ENCODE data around the gene IGFBP7.
"Not testable (repeated sequence)": the region's sequence is repeated elsewhere in the genome, so short reads cannot be mapped to it uniquely, and the experiment has no call there.

IGFBP7 gene

DNA sequence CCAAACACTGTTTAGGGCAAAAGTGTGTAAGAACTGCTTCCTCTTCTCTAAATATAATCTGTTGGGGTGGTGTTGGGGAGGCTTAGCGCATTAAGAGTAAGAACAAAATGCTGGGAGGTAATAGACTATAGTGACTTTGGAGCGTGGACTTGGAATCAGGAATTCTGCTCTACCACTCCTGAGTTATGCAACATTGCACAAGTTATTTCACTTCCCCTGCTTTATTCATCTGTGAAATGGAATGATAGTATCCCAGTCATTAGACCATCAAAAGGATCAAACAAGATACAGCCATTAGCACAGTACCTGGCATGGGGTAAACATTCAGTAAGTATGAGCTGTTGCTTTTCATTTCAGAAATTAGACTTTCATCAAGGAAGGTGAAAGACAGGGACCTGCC, 58.7 kb downstream of the IGFBP7 start:
- no peaks in the 10 kb centered on the region for H3K36me3 ChIP-seq (ENCODE audit: control insufficient read depth, insufficient read depth, low read length)
- H3K27ac ChIP-seq (ENCODE audit: low read depth, low read length), result no peak overlapping the region
- H3K27me3 ChIP-seq (ENCODE audit: control insufficient read depth, insufficient read depth, low read length), result no peaks in the 10 kb centered on the region
- H3K9me3 ChIP-seq (ENCODE audit: control insufficient read depth, insufficient read depth, low read depth, low read length), result peaks cover 7% of the 10 kb centered on the region
- H3K9ac ChIP-seq (ENCODE audit: low read length), result no peak overlapping the region
- peaks cover 6% of the 10 kb centered on the region; the same call in 1 of the 2 replicates for H3K4me1 ChIP-seq (ENCODE audit: control insufficient read depth, insufficient read depth, low read length)
- H3K4me3 ChIP-seq (ENCODE audit: low read depth, low read length), result no peak overlapping the region

DNA sequence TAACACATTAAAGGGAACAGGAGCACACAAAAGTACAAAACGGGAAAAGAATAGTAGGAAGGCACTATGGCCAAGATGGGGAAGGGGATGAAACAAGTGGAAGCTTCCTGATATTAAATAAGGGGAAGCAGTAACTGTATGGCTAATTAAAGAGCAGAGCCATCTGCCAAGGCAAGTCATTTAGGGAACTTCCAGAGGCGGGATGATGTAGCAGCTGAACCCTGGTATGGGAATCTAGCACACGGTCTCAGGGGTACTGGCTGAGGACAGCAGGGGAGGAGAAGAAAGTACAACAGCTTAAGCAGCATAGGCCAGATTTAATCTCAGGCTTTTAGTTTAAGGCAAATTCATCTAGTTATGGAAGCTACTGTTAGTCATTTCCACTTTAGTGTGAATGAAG, 59.1 kb downstream of the IGFBP7 start:
- no peak overlapping the region for H3K4me3 ChIP-seq (ENCODE audit: low read depth, low read length)
- no peak overlapping the region for H3K9ac ChIP-seq (ENCODE audit: low read length)
- H3K36me3 ChIP-seq (ENCODE audit: control insufficient read depth, insufficient read depth, low read length), result no peaks in the 10 kb centered on the region
- no peaks in the 10 kb centered on the region for H3K27me3 ChIP-seq (ENCODE audit: control insufficient read depth, insufficient read depth, low read length)
- H3K27ac ChIP-seq (ENCODE audit: low read depth, low read length), result no peak overlapping the region
- H3K9me3 ChIP-seq (ENCODE audit: control insufficient read depth, insufficient read depth, low read depth, low read length), result peaks cover 8% of the 10 kb centered on the region
- peaks cover 2% of the 10 kb centered on the region; the same call in 1 of the 2 replicates for H3K4me1 ChIP-seq (ENCODE audit: control insufficient read depth, insufficient read depth, low read length)

DNA sequence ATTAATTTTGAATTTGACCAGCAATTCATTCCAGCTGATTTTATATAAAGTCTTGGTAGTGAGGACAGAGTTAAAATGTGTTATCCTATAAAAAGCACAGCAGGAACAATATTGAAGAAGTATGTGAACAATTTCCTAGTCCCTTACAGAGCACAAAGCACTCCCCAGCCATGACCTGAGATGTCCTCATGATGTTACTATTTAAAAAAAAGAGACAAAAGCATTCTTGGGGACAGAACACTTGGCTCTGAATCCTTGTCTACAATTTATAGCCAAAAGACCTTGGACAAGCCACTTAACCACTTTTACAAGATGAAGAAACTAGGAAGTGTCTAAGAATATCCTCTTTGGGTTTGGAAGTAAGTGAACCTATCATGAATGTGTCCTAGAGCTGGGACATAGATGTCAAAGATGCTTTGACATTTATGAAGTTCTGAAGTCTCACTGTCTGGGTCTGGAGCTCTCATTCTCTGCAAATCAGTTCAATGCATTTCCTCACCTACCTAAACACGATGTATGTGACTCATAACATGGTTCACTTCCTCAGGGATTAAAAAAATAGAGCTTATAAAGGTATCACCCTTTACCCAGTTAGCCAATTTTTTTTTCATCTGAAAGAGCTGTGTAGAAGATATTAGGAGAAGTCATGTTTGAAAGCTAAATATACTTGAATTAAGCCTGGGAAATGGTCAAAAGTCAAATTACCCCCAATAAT, 61.4 kb downstream of the IGFBP7 start:
- Histone ChIP-seq H3K4me1 (ENCODE audit: control insufficient read depth, insufficient read depth, low read length) (no peaks in the 10 kb centered on the region), H3K27me3 (ENCODE audit: control insufficient read depth, insufficient read depth, low read length) (no peaks in the 10 kb centered on the region), H3K4me3 (ENCODE audit: low read depth, low read length) (no peak overlapping the region), H3K9ac (ENCODE audit: low read length) (no peak overlapping the region), H3K27ac (ENCODE audit: low read depth, low read length) (no peak overlapping the region), H3K36me3 (ENCODE audit: control insufficient read depth, insufficient read depth, low read length) (no peaks in the 10 kb centered on the region), H3K9me3 (ENCODE audit: control insufficient read depth, insufficient read depth, low read depth, low read length) (peaks cover 8% of the 10 kb centered on the region)

DNA sequence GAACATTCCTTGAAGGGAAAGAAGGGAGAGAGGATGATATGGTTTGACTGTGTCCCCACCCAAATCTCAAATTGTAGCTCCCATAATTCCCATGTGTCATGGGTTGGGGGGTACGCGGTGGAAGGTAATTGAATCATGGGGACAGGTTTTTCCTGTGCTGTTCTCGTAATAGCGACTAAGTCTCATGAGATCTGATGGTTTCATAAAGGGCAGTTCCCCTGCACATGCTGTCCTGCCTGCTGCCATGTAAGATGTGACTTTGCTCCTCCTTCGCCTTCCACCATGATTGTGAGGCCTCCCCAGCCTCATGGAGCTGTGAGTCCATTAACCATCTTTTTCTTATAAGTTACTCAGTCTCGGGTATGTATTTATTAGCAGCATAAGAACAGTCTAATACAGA, 63.1 kb downstream of the IGFBP7 start:
- H3K27ac ChIP-seq (ENCODE audit: low read depth, low read length); H3K4me1 ChIP-seq (ENCODE audit: control insufficient read depth, insufficient read depth, low read length); H3K27me3 ChIP-seq (ENCODE audit: control insufficient read depth, insufficient read depth, low read length); H3K9me3 ChIP-seq (ENCODE audit: control insufficient read depth, insufficient read depth, low read depth, low read length); H3K9ac ChIP-seq (ENCODE audit: low read length); H3K36me3 ChIP-seq (ENCODE audit: control insufficient read depth, insufficient read depth, low read length); H3K4me3 ChIP-seq (ENCODE audit: low read depth, low read length): not testable (repeated sequence)

DNA sequence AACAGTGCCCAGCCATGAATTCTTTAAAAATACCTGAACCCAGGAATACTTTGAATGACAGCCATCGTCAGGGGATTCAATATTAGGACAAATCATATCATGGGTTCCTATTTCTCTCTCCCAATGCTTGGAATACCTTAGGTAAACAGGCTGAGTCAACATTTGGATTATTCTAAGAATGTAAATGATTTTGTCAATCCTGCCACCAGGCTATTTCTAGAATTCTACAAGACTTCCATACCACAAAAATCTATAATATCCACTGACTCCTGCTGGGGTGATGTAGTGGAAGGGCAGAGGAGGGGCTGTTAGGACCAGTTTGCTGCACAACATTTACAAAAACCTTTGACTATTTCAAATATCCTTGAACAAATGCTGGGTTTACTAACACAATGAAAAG, 65.2 kb downstream of the IGFBP7 start:
- H3K9ac ChIP-seq (ENCODE audit: low read length), result no peak overlapping the region
- peaks cover 7% of the 10 kb centered on the region; the same call in 1 of the 2 replicates for H3K4me1 ChIP-seq (ENCODE audit: control insufficient read depth, insufficient read depth, low read length)
- peaks cover 8% of the 10 kb centered on the region for H3K9me3 ChIP-seq (ENCODE audit: control insufficient read depth, insufficient read depth, low read depth, low read length)
- H3K27ac ChIP-seq (ENCODE audit: low read depth, low read length), result no peak overlapping the region
- no peaks in the 10 kb centered on the region for H3K36me3 ChIP-seq (ENCODE audit: control insufficient read depth, insufficient read depth, low read length)
- no peak overlapping the region for H3K4me3 ChIP-seq (ENCODE audit: low read depth, low read length)
- no peaks in the 10 kb centered on the region for H3K27me3 ChIP-seq (ENCODE audit: control insufficient read depth, insufficient read depth, low read length)

DNA sequence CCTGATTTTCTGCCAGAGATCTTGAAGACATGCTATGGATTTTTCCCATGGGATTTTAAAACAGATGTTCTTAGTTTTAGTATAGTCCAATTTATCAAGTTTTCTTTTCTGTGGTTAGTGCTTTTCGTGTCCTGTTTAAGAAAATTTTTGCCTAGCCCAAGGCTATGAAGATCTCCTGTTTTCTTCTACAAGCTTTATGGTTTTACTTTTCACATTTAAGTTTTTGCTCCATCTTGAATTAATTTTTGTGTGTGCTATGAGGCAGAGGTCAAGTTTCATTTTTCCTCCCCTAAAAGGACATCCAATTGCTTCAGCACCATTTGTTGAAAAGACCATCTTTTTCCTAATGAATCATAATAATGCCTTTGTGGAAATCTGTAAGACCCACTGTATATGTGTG, 65.9 kb downstream of the IGFBP7 start:
- Histone ChIP-seq H3K36me3 (ENCODE audit: control insufficient read depth, insufficient read depth, low read length) (no peaks in the 10 kb centered on the region), H3K27ac (ENCODE audit: low read depth, low read length) (no peak overlapping the region), H3K9ac (ENCODE audit: low read length) (no peak overlapping the region), H3K4me3 (ENCODE audit: low read depth, low read length) (no peak overlapping the region), H3K4me1 (ENCODE audit: control insufficient read depth, insufficient read depth, low read length) (peaks cover 10% of the 10 kb centered on the region; the same call in 1 of the 2 replicates), H3K27me3 (ENCODE audit: control insufficient read depth, insufficient read depth, low read length) (no peaks in the 10 kb centered on the region), H3K9me3 (ENCODE audit: control insufficient read depth, insufficient read depth, low read depth, low read length) (peaks cover 8% of the 10 kb centered on the region)

DNA sequence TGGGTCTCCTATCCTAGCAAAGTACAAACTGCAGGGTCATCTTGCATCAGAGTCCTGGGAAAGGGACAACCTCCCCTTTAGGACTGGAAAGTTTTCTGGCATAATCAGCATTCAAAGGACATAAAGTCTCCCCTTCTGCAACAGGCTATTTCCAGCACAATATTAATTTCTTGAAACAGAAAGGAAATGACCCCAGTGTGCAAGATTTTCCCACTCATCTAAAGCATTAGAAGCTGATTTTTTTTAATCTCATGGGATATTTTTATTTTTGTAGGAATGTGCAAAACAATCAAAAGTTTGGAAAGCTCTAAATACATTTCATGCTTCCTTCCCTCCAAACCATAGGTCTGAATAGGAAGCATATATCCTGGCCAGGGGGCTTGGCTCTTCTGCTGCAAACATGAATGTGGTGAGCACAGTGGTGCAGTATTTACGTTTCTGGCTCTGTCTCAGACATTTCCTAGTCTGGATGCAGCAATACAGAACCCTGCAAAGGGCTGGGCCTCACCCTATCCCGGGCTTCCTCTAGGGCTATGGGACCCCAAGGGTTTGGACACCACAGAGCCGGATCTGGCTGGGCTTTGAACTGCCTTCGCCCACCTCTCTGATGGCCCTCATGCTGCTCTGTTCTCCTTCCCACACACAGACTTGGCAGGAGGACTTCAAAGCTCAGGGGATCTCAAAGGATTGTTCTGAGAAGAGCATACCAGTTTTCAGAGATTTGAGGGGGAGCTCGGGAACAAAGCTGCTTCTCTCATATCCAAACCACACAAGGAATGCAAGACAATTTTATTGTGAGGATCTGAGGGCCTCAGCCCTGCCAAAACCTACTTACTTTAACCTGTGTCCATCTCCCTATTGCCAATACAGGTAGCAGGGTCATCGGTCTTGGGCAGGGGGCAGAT, 66.6 kb downstream of the IGFBP7 start:
- Histone ChIP-seq H3K36me3 (ENCODE audit: control insufficient read depth, insufficient read depth, low read length) (no peaks in the 10 kb centered on the region), H3K4me3 (ENCODE audit: low read depth, low read length) (no peak overlapping the region), H3K4me1 (ENCODE audit: control insufficient read depth, insufficient read depth, low read length) (peaks cover 13% of the 10 kb centered on the region; the same call in 1 of the 2 replicates), H3K27ac (ENCODE audit: low read depth, low read length) (no peak overlapping the region), H3K9me3 (ENCODE audit: control insufficient read depth, insufficient read depth, low read depth, low read length) (peaks cover 8% of the 10 kb centered on the region), H3K9ac (ENCODE audit: low read length) (no peak overlapping the region), H3K27me3 (ENCODE audit: control insufficient read depth, insufficient read depth, low read length) (no peaks in the 10 kb centered on the region)

DNA sequence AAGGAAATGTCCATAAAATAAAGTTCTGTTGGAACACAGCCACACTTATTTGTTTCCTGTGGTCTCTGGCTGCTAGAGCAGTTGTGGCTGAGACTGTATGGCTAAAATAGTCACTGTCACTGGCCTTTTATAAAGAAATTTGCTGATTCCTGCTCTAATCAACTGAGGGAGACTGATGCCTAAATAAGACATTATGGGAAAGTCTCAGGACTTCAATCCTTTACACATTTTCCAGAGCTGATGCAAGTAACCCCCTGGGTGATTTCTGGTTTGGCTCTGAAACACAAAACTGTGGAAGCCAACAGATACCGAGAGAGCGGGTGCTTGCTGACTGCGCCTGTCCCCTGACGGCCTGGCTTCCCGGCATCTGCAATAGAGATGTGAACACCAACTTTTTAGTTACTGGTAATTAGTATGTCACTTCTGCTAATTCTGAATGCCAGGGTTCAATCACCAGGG, 67.4 kb downstream of the IGFBP7 start:
- peaks cover 15% of the 10 kb centered on the region for H3K4me1 ChIP-seq (ENCODE audit: control insufficient read depth, insufficient read depth, low read length)
- H3K27ac ChIP-seq (ENCODE audit: low read depth, low read length), result no peak overlapping the region
- H3K27me3 ChIP-seq (ENCODE audit: control insufficient read depth, insufficient read depth, low read length), result no peaks in the 10 kb centered on the region
- no peak overlapping the region for H3K9ac ChIP-seq (ENCODE audit: low read length)
- H3K4me3 ChIP-seq (ENCODE audit: low read depth, low read length), result no peak overlapping the region
- peaks cover 8% of the 10 kb centered on the region for H3K9me3 ChIP-seq (ENCODE audit: control insufficient read depth, insufficient read depth, low read depth, low read length)
- no peaks in the 10 kb centered on the region for H3K36me3 ChIP-seq (ENCODE audit: control insufficient read depth, insufficient read depth, low read length)

DNA sequence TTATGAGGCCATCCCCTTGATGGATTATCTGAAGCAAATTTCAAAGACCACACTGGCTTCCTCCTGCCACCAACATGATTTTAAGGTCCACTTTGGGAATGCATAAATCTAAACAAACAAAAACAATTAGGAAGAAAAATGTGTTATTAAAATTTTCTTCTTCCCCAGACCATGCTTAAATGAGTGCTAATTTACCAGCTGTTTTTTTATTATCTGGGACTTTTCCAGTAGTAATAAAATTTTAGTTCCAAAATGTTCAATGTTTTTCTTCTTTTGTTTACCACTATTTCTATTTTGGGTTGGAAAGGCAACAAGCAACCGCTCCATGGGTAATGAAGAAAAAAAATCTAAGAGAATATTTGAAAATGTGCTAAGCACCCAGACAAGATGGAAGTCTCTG, 69.2 kb downstream of the IGFBP7 start:
- H3K4me3 ChIP-seq (ENCODE audit: low read depth, low read length), result no peak overlapping the region
- H3K36me3 ChIP-seq (ENCODE audit: control insufficient read depth, insufficient read depth, low read length), result no peaks in the 10 kb centered on the region
- H3K9me3 ChIP-seq (ENCODE audit: control insufficient read depth, insufficient read depth, low read depth, low read length), result no peaks in the 10 kb centered on the region
- H3K4me1 ChIP-seq (ENCODE audit: control insufficient read depth, insufficient read depth, low read length), result peaks cover 15% of the 10 kb centered on the region
- no peak overlapping the region for H3K9ac ChIP-seq (ENCODE audit: low read length)
- no peak overlapping the region for H3K27ac ChIP-seq (ENCODE audit: low read depth, low read length)
- no peaks in the 10 kb centered on the region for H3K27me3 ChIP-seq (ENCODE audit: control insufficient read depth, insufficient read depth, low read length)

DNA sequence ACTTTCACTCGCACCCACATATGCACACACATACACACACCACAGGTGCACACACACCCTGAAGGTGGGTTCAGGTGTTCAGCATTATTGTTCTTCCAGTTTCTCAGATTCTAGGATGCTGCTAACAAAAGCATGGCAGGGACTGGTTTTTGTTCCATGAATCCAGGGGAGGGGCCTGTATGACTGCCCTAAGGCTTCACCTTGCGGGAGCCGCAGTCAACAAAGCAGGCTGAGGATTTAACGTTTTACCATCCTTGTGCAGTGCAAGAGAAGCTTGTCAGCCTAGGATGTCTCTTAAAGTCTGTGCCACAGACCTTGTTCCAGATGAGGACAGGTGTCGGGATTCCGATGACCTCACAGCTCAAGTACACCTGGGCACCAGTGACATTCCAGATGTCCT, 69.7 kb downstream of the IGFBP7 start:
- Histone ChIP-seq H3K9ac (ENCODE audit: low read length) (no peak overlapping the region), H3K27me3 (ENCODE audit: control insufficient read depth, insufficient read depth, low read length) (no peaks in the 10 kb centered on the region), H3K4me3 (ENCODE audit: low read depth, low read length) (no peak overlapping the region), H3K9me3 (ENCODE audit: control insufficient read depth, insufficient read depth, low read depth, low read length) (no peaks in the 10 kb centered on the region), H3K27ac (ENCODE audit: low read depth, low read length) (no peak overlapping the region), H3K36me3 (ENCODE audit: control insufficient read depth, insufficient read depth, low read length) (no peaks in the 10 kb centered on the region), H3K4me1 (ENCODE audit: control insufficient read depth, insufficient read depth, low read length) (peaks cover 15% of the 10 kb centered on the region)

DNA sequence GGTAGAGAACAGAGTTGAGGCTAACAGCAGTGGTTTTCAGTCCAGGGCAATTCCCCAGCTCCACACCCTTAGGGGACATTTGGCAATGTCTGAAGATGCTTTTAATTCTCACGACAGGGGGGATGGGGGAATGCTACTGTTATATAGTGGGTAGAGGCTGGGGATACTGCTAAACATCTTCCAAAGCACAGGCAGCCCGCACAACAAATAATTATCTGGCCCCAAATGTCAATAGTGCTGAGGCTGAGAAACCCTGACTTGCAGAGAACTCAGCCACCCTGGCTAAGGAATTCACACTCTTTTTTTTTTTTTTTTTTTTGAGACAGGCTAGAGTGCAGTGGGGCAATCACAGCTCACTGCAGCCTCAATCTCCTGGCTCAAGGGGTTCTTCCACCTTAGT, 70.8 kb downstream of the IGFBP7 start:
- Histone ChIP-seq H3K27me3 (ENCODE audit: control insufficient read depth, insufficient read depth, low read length) (no peaks in the 10 kb centered on the region), H3K9me3 (ENCODE audit: control insufficient read depth, insufficient read depth, low read depth, low read length) (no peaks in the 10 kb centered on the region), H3K4me1 (ENCODE audit: control insufficient read depth, insufficient read depth, low read length) (peaks cover 15% of the 10 kb centered on the region), H3K27ac (ENCODE audit: low read depth, low read length) (no peak overlapping the region), H3K9ac (ENCODE audit: low read length) (no peak overlapping the region), H3K4me3 (ENCODE audit: low read depth, low read length) (no peak overlapping the region), H3K36me3 (ENCODE audit: control insufficient read depth, insufficient read depth, low read length) (no peaks in the 10 kb centered on the region)

All from HUES6 (cell line).